Activated CD4-positive, alpha-beta T cell treated with anti-CD3 and anti-CD28 coated beads for 24 hours (primary cell): ENCODE results near the gene ENPP7.

Source experiments
- DNase-seq, 2 donors: peaks; one replicate each; pipeline ENCODE4 v3.0.0-alpha.2; 2020; ENCODE audit warnings: low read depth in 2 of 2

ENPP7 gene

DNA sequence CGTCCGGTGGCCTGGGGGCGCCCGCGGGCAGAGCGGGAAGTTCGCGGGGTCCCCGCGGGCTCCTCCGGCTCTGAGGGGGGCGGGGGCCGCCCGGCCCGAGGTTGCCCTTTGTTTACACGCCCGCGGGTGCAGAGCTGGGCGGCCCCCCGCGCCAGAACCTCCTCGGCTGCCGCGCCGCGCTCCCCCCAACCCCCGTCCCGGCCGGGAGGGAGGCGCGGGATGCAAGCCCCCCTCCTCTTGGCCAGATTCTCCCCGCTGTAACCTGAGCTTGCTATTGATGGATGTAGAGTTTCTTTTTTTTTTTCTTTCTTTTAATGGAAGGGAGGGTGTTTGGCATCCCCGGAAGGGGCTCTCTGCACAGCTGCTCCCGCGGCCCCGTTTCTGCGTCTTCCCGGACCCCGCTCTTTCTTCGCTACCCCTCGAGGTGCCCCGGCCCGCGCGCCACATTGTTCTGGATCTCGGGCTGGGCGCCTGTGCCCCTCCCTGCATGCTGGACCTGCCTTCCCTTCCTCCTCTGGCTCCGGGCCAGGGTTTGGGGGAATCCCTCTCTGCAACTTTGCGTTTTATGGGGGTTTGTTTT is 47.9 kb downstream of the ENPP7 start:
- DNase-seq: no peak

DNA sequence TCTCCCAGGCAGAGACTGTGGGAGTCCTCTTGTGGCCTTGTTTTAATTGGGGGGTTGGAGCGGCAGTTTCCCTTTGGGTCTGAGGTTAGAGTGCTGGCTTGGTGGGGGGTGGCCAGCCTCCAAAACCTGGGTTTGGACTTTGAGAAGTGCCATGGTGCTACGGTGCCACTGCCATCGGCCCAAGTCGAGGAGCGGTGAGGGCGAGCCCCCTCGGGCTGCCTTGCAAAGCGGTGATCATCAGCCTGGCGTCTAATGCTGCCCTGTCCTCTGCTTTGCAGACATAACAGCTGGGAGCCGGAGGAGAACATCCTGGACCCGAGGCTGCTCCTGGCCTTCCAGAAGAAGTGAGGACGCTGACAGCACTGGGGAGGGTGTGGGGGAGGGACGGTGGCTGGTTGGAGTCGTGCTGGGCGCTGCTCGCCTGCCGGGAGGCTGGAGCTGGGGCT is 48.4 kb downstream of the ENPP7 start:
- DNase-seq: no peak

DNA sequence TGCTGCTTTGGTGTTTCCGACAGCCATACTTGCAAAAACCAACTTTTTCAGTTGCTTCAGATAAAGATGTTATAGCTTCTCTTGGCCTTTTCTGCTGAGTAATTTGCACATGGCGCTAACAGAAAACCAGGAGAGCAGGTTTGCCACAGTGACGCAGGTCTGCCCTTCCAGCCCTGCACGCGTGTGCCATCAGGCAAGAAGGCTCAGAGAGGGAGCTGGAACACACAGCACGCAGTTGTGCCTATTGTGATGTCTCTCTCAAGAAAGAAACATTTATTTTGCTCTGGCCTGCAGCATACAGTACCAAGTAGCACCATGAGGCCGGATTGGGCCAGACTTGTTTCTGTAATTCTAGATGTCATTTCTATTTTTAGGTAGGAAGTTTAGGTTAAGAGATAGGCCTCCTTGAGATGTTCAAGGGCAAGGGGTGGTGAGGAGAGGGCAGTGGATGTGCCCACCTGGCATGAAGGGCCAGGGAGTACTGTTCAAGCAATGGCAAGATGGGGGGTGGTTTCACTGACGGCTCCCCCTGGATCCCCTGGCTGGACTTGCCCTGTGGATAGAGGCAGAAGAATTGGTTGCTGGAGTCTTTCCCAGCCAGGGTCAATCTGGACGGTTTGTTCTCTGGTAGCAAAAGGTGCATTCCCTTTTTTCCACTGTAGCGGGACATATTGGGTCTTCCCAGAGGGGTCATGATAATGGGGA is 49.1 kb downstream of the ENPP7 start:
- no peak for DNase-seq

DNA sequence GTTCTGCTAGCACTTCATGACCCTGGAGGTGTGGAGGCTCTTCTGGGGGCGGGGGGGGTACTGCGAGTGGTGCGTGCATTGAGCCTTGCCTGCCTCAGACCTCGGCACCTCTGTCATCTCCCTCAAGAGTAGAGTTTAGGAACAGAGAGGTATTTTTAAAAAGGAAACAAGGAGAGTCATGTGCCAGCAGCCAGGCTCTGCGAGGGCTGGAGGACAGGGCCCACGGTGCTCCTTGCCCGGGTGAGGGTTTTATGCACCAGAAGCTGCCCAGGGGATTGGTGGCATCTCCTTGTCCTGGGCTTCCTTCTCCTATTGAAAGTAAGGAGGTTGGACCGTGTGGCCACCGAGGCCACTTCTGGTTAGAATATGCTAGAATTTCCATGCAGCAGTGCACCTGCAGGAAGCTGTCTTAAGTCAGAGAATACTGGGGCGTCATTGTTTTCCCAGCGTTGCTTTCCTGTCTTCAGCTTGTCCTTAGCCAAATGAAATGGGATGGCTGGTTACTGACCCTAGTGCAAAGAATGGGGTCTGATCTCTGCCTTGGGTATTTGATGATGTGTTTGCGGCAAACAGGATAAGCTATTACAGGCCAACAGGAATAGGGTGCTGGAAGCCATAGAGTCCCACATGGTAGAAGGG is 50.4 kb downstream of the ENPP7 start:
- no peak for DNase-seq

DNA sequence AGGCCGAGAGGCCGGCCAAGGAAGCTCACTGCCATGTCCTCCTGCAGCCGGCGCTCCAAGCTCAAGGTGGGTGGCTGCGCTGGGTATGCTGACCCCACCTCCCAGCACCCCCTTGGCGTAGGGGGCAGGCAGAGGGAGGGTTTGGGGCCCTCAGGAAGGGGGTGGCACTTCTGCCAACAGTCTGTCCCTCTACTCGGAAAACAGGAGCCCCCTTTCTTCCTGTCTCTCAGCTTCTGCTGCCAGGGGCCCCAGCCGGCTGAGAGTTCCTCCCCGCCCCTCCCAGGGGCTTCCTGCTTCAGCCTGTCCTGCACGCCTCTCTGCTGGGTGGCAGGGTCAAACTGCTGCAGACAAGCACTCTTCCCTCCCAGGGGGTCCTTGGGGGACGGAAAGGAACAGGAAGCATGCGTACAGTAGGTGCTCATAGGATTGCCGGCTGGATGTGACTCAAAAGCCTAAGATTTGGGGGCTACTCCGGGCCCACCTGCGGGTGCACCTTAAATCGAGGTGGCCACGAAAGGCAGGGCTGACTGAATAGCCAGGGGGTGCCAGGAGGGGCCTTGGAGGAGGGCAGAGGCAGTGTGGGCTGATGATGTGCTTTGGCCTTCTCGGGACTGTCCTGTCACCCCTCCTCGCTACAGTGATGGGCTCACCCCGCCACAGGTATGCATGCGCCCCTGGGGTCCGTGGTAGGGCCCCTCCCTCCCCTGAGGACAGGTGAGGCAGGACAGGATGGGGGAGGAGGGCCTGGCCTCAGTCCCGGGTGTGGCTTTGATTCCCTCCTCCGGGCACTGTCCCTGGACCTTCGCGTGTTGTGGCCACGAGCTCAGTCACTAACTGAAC is 51.2 kb downstream of the ENPP7 start:
- no peak for DNase-seq

DNA sequence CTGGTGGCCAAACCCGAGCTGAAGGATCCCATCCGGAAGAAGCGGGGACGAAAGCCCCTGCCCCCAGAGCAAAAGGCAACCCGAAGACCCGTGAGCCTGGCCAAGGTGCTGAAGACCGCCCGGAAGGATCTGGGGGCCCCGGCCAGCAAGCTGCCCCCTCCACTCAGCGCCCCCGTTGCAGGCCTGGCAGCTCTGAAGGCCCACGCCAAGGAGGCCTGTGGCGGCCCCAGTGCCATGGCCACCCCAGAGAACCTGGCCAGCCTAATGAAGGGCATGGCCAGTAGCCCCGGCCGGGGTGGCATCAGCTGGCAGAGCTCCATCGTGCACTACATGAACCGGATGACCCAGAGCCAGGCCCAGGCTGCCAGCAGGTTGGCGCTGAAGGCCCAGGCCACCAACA is 53.1 kb downstream of the ENPP7 start:
- no peak for DNase-seq

DNA sequence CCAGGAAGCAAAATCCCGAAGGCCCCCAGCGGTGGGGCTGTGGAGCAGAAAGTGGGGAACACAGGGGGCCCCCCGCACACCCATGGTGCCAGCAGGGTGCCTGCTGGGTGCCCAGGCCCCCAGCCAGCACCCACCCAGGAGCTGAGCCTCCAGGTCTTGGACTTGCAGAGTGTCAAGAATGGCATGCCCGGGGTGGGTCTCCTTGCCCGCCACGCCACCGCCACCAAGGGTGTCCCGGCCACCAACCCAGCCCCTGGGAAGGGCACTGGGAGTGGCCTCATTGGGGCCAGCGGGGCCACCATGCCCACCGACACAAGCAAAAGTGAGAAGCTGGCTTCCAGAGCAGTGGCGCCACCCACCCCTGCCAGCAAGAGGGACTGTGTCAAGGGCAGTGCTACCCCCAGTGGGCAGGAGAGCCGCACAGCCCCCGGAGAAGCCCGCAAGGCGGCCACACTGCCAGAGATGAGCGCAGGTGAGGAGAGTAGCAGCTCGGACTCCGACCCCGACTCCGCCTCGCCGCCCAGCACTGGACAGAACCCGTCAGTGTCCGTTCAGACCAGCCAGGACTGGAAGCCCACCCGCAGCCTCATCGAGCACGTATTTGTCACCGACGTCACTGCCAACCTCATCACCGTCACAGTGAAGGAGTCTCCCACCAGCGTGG is 53.7 kb downstream of the ENPP7 start:
- no peak for DNase-seq

DNA sequence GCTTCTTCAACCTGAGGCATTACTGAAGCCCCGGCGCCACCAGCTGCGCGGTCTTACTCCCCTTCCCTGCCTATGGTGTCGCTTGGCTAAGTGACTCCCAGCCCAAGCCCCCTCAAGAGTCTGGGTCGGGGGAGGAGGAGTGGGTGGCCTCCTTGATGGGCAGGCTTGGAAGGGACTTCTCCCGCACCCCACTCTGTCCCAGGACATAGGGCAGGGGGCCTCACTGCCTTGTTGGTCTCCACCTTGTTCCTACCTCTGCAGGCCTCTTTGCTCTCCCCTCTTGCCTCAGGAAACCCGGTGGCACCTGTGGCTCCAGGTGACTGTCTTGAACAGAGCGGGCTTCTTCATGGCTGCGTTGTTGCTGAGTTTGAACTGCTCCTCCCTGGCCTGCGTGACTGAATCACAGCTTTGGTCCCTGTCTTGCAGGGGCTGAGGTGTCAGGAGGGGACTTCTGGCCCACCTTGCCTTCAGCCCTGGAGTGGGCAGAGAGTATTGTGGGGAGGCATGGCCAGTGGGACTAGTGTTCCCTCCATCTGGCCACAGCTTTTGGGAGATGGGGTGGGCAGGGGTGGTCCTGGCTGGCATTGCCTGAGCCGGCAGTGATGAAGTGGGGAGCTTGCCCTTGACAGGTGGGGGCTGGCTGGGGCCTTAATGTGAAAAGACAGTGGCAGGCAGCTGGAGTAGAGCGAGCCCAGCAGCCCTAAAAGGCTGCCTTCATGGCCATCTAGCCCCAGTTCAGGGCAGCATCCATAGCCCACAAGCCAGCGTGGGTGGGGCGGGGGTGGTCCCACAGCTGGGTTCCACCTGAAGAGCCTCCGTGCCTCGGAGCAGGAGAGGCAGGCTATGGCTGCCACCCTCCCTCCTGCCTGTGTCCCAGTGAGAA is 54.5 kb downstream of the ENPP7 start:
- DNase-seq: no peak

DNA sequence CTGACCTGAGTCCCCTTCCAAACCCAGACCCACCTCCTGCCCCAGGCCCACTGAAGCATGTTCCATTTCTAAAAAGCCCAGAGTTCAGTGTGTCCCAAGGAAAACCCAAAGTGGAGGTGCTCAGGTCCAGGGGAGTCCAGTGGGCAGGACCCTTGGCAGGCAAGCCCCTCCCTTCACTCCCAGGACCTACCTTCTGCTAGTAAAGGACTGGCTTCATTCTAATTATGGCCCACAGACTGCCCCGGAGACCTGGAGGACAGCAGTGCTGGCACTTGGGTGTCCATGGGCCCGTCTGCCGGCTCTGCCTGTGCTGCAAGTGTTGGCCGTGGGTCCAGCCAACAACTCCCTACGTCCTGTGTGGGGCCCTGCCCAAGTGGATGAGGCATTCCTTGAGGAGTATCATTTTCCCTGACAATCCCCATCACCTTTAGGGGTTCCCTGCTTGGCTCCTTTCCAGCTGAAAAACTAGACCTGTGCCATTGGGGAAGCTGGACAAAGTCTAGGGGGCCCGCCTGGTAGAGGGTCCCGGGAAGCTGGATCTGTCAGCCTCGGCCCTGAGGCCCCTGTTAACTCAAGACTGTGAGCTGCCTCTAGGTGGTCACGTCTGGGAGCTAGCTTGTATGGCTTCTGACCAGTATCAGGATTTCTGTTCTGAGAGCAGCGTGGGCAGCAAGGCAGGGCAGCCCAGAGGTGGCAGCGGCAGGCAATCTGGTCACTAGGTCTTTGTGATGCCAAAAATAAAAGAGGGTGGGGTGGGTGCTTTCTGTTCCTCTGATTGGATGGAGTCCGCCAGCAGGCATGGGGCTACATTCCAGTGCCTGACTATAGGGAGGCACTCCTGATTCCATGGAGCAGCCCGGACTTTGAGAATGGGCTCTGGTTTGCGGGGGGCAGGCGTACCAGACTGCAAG is 55.4 kb downstream of the ENPP7 start:
- no peak for DNase-seq

DNA sequence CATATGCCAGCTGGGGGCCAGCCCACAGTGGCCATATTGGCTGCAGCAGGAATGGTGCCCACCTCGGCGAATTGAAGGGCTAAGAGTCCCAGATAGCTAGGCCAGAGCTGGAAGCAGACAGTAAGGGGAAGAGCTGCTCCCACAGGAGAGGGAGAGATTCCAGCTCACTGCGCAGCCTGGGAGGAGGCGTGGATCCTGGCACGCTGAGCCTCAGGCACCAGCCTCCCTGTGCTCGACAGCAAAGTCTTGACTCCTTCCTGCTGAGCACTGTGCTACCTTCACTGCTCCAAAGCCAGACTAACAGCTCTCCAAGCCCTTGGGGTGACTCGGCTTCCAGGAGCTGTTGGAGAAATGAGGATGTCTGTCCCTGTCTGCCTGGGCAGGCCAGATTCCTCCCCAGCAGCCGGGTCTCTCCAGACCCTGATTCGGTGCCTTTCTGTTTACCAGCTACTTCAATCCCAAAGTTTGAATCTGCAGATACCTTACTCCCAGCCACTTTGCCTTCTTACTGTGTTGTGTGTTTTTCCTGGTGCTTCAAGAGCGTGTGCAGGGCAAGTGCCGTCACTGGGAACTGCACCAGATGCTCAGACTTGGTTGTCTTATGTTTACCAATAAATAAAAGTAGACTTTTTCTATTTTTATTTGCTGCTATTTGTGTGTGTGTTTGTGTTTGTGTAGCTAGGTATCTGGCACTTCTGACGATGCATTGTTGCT is 56.3 kb downstream of the ENPP7 start:
- no peak for DNase-seq

DNA sequence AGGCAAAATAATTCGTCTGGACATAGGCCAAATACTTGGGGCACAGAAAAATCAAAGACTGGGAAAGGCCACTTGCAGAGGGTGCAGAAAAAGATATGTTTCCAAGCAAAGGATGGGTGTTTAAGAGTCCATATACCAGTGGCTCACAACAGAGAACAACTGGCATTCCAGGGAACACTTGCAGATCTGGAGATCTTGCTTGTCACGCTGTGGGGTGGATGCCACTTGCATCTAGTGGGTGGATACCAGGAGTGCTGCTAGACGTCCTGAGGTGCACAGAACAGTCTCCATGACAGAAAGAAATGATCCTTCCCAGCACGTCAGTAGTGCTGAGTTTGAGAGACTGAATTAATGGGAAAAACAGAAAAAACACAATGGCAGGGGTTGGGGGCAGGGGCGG is 57.7 kb downstream of the ENPP7 start:
- no peak for DNase-seq

DNA sequence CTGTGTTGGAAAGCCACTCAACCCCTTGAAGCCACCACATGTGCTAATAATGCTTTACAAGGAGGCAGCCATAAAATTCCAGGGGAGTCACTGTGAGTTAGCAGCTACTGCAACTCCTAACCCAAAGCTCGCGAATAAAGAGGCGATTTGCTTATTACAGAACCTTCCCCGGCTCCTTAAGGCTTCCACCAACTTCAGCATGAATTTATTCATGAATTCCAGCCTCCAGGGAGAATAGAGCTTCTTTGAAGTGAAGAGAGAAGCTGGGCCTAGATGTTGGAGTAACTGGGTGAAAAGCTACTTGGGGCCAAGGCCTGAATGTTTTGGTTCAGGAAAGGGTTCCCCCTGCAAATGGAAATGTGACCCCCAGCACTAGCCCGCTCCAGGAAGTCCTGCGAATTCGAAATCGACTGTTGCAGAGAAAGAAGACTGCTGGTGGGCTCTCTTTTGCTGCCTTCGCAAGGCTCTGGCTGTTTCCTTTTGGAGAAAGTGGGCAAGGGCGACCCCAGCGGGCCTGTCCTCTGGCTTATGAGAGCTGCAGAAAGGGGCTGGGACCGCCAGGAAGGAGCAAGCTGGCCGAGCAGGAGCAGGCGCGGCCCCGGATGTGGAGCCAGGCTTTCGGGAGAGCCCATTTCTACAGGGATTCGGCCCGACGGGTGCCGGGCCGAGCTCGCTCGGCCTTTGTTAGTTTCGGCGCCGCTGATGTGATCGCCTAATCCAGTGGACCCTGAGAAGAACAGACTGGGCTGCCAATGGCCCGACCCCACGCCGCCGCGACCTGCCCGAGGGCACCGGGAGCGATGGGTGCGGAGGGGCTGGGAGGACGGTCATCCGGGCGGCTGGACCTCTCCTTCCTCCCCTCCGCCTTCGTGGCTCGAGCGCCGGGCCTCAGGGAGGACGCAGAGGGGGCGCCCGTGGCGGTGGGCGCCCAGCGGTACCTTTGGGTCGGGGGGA is 58.5 kb downstream of the ENPP7 start:
- DNase-seq: no peak

DNA sequence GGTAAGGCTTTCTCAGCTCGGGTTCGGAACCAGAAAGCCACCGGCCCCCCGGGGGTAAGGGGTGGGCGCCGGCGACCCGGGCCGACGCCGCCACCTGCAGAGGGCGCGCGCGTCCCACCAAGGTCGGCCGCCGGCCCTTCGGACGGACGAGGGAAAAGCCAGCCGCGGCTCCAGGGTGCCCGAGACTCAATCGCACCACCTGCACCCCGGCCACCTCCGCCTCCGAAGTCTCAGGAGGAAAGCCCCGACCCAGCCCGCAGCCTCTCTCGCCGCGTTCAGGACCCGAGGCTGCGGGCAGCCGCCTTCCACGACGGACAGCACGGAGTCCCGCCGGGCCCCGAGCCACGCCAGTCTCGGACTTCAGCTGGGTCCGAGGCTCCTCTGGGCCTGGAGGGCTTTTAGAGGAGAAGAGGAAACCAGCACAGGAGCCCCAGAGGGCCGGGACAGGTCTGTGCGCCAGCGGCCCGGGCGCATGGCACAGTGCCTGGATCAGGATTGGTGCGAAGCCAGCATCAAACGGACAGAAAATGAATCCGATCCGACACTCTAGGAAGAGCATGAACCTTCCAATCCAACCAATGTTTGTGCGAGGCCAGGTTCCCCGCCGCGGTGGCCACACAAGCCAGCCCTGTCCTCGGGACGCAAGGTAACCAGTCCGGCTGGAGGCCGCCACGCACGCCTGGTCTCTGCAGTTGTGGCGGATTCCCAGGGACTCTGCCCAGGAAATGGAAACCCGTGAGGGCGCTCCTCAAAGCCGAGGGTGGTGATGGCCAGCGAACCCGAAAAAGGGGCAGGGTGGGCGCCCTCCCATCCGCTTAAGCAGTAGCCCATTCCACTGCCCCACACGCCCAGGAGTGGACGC is 59.4 kb downstream of the ENPP7 start:
- no peak for DNase-seq

DNA sequence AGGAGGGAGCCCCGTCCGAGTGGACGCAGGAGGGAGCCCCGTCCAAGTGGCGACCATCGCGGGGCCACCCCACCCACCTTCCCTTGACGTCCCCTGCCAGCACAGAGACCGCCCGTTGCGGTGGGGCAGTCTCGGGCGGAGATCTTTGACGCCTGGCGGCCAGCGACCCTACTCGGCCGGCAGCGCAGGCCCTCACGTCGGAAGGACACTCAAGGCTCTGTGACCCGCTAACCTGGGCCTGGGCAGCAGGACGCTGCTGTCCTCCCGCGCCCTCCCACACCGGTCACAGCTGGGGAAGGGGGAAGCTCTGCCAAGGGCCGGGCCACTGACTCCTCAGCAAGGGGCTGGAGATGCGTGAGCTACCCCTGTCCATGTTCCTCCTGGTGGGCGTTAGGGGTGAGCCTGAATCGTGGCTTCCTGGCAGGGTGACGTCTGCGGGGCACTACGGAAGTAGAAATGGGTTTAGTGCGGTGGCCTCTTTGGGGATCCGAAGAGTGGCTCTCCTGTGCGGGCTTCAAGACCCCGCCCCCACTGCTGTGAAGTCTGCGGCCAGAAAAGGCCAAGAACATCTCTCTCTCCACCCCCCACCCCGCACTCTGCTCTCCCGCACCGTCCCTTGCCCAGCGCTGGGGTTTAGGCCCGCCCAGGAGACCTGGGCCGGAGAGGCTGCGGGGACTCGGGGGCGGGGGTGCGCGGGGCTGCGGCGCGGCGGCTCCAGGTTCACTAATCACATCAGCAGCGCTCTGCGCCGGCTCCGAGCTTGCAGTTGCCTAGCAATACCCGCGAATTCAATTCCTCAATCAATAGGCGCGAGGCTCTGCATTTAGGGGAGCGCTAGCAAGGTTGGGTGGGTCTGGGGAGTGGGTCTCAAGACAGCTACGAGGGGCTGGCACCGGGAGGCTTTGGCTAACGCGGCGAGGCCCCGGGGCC is 60.3 kb downstream of the ENPP7 start:
- no peak for DNase-seq

DNA sequence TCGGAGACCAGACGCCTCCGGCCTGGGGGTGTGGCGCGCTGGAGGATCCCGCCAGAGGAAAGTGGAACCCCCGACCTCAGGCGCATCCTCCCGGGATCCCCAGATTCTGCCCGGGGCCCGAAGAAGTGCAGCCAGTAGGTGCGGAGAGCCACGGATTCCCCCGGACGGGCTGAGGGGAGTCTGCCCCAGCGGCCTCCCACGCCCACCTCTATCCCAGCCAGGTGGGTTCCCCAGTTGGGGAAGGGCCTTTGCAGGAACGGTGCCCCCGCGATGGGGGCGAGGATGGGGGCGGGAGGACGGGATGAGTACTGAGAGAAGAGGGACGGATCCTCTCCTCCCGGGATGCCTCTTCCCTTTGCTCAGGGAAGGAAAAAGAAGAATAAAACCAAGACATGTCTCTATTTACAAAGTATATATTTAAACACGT is 61.0 kb downstream of the ENPP7 start:
- no peak for DNase-seq
